Measurements from ENCODE around the gene HSD11B2.
"Not testable (repeated sequence)": the region's sequence is repeated elsewhere in the genome, so short reads cannot be mapped to it uniquely, and the experiment has no call there.

The HSD11B2 gene

DNA sequence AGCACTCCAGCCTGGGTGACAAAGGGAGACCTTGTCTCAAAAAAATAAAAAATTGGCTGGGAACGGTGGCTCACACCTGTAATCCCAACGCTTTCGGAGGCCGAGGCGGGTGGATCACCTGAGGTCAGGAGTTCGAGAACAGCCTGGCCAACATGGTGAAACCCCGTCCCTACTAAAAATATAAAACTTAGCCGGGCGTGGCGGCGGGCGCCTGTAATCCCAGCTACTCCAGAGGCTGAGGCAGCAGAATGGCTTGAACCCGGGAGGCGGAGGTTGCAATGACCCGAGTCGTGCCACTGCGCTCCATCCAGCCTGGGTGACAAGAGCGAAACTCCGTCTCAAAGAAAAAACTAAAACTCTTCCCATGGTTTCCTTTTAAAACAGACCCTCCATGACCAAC, 15.5 kb upstream of the HSD11B2 start:
- not testable (repeated sequence) for DNase-seq (ENCODE audit: low spot score)

DNA sequence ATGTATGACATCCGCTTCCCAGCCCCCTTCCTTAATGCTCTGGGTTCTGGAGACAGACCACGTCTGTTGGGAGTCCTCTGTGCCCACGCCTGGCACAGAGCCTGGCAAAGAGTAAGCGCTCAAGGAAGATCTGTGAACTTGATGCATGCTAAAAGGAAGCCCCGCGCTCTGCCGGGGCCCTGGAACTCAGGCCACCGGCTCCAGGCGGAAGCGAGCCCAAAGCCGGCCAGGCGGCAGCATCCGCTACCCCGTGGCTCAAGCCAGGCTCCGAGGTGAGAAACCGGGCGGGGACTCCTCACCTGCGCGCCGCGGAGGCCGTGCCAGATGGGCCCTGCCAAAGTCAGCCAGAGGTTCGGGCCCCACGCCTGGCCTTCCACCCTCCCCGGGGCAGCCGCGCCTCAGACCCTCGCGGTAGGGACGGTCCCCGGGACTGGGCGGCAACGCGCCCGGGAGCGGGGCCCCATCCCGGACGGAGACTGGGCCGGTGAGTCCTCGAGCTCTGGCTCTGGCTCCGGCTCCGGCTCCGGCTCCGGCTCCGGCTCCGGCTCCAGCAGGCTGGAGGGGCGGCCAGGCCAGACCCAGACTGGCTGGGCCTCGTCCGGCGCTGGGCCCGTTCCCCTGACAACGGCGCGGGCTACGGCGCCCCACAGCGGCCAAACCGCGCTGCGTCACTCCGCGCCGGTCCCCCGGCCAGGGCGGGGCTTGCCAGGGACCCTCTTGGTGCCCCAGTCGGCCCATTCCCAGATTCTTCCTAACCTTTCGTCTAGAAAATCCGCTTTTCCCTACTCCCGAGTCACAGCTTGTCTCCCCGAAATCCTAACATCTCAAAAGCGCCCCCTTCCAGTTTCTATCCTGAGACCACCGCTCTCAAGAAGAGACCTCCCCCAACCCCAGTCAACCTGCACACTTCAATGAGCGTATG, 14.8 kb upstream of the HSD11B2 start, which contains the start of gene ZDHHC1:
TSS of gene ZDHHC1 (minus strand) at position 606 of the 922 bp plus-strand sequence. CDS start 8,702 bp downstream, outside the sequence.
- DNase-seq (ENCODE audit: low spot score) = no peak

DNA sequence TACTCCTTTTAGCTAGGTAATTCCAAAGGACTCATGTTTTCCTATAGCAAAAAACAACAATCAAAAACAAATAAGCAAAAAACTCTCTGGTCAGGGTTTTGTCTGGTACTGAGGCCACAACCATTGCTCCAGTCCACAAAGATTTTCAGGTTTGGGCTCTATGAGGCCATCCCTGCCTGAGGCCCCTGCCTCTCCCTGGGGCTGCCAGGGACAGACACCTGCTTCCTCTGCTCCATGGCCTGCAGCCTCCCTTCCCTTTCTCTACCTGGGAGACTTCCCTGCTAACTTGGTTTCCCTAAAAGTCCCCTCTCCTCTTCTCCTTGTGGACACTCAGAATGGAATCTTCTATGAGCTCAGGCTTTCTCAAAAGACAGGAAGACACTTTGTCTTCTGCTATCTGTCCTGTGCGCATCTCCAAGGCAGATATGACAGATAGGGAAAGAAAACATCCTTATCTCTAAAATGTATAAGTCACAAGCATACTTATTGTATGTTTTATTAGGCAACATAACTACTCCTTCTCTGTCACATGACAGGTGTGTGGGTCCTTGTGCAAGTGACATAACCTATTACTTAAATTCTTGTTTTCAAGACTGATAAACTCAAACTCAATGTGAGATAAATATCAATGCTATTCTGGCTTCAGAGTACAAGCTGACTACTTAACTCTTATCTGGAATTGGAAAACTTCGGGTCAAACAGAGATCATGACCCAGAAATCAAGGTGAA, 13.4 kb upstream of the HSD11B2 start:
- DNase-seq (ENCODE audit: low spot score) = no peak

DNA sequence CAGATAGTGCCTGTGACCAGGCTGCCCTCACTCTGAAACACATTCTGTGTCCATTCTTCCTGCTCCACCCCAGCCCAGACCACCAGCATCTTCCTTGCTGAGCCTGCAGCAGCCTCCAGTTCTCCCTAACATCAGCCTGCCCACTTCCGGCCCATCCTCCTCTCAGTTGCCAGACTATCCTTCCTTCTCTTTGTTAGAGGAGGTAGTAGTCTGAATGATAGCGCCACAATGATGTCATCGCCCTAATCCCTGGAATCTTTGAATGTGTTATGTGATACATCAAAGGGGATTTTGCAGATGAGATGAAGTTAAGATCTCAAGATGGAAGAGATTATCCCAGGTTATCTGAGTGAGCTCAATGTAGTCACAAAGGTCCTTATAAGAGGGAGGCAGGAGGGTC, 11.4 kb upstream of the HSD11B2 start:
- no peak for DNase-seq (ENCODE audit: low spot score)

DNA sequence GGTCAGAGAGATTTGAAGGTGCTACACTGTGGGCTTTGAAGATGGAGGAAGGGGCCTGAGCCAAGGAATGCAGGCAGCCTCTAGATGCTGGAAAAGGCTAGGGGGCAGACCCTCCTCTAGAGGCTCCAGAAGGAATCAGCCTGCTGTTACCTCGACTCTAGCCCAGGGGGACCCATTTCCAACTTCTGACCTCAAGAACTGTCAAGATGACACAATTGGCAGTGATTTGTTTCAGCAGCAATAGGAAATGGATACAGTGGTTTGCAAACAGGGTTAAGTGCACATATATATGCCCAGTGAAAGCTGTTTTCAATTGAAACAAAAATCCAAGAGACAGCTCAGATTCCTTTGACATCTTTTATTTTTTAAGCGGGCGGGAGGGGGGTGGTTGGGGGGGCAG, 11.0 kb upstream of the HSD11B2 start:
- DNase-seq (ENCODE audit: low spot score) = no peak

DNA sequence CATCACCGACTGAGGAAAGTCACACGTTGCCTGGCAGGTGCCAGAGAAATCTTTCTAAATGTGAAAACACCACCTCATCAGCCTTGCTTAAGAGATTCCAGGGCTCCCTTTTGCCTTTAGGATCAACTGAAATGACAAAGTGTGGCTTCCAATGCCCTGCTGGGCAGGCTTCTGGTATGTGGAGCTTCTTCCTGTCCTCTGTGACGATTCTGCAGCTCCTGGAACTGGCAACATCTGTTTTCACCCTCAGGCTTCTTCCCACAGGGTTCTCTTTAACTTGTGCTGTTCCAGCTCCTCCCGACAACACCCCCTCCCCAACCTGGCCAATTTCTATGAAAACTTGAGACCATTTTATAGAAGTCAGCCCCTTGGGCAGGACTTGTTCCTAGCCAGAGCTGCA, 9.9 kb upstream of the HSD11B2 start:
- no peak for DNase-seq (ENCODE audit: low spot score)

DNA sequence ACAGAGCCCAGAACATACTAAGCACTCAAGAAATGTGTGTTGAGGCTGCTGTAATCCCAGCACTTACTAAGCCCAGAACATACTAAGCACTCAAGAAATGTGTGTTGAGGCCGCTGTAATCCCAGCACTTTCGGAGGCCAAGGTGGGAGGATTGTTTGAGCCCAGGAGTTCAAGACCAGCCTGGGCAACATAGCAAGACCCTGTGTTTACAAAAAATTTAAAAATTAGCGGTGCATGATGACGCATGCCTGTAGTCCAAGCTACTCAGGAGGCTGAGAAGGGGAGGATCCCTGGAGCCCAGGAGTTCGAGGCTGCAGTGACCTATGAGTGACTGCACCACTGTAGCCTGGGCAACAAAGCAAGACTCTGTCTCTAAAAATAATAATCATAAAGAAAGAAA, 7.9 kb upstream of the HSD11B2 start:
- no peak for DNase-seq (ENCODE audit: low spot score)

DNA sequence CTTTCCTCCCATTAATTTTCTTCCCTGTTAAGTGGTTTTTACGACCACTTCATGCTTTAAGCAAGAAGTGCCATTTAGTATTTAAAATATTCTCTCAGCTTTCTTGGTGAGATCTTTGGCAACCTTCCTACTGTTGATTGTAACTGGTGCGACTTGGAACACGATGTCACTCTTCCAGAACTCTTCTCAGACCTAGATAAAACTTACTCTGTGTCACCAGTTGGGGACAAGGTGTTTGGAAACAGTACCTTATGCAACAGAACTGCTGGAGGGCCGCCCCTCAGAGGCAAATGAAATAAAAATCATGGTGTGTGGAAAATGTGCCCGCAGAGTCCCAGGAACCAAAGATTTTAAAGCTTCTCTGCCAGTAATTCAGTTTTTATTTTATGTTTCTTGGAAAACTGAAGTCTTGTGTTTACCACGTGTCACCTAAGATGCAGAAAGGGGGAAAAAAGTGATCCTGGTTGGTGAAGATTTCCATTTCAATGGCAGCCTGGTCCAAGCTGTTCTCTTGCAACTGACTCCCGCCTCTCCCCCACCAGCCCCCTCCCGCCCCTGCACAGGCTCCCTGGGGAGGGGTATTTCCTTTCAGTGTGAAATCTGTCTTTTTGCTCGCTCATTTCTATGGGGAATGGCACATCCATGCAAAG, 7.2 kb upstream of the HSD11B2 start:
- DNase-seq (ENCODE audit: low spot score) = no peak

DNA sequence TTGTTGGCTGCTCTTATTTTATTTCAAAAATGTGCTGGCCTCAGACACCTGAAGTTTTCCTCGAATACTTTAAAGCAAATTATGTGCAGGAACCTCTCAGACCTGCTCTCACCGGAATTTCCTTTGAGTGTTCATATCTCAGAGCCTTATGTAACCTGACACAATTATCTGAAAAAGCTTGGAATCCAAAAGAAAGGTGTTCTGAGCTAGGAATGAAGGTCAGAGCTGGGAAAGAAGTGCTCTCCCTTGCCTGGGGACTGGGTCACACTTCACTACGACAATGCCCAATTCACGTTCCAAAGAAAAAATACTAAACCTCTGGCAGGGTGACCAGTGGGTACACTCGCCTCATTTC, 6.7 kb upstream of the HSD11B2 start:
- no peak for DNase-seq (ENCODE audit: low spot score)

DNA sequence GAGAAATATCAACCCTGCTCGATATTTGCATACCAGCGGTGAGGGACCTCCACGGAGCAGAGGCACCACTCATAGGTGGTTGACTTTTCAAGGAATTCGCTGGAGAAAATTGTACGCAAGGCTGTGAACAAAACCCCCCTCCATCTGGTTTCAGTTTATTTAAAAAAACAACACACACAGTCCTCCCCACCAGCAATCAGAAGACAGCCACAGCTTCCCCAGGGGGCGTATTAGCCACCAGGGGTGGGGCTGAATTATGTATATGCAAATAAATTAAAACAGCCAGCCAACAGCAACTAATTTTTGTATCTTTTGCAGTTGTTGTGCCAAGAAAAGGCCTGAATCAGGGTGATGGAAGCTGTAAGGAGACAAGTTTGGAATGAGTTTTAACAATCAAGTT, 5.9 kb upstream of the HSD11B2 start:
- no peak for DNase-seq (ENCODE audit: low spot score)

DNA sequence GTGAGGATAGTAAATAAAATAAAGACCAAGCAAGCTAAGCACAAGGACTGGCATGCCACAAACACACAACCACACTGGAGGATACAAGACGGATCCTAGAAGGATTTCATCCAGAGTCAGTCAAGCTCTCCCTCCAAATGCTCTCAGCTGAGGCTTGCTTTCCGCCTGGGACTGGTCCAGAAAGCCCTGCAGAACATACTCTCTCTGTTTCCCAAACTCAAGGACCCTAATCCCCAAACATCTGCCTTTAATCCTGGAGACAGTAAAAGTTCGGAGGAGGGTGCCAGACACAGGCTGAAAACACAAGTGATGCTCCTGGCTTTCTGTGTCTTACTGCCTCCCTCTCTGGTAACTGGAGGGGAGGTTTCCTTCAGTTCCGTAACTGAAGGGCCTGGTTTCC, 5.3 kb upstream of the HSD11B2 start:
- DNase-seq (ENCODE audit: low spot score) = no peak

DNA sequence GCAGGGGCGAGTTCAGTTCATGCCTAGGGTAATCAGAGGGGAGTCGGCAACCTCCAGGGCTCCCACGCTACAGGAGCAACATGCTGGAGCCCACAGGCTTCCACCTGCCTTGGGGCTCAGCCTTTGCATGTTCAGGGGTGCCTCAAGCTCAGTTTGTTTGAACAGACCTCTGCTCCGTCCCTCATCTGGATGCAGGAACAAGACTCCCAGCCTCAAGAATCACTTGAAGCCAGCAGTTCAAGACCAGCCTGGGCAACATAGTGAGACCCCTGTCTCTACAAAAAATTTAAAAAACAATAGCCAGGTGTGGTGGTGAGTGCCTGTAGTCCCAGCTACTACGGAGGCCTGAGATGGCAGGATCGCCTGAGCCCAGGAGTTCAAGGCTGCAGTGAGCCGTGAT, 4.9 kb upstream of the HSD11B2 start:
- DNase-seq (ENCODE audit: low spot score) = no peak

DNA sequence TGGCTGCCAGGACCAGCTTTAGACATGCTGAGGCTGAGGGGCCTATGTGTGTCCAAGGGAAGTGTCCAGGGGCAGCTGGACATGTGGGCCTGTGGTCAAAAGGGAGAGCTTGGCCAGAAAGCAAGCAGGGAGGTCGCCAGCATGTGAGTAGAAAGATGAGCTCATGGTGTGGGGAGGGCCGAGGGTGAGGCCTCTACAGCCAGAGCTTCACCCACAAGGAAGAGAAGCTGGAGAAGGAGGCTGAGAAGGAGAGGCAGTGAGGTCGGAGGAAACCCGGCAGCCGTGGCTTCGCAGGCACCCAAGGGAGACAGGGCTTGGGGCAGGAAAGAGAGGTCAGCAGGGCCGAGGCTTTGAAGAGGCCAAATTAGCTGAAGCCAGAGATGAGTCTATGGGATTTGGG, 4.0 kb upstream of the HSD11B2 start:
- DNase-seq (ENCODE audit: low spot score) = no peak

DNA sequence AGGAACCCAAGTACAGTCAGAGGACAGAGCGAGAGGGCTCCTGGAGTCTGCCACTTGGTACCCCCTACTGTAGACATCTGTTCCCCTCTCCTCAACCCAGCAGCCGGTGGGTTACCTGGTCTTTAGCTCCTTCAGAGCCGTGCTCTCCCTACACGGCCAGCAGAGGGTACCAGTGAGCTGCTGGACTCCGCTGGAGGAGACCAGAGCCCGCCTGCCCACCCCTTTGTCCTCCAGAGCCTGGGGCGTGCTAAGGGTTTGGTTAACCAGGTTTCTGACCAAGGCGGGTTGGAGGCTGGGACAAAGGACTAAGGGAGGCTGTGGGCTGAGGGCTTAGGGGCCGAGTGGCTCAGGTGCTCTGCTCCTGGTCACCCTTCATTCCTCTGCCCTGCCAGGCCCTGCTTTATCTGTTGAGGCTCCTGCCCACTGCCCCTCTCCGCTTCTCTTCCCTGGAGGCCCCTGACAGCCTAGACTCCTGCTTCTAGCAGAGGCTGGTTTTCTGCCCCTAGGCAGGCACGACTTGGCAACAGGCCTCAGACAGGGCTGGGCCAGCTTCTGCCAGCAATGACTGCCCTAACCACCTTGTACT, 2.7 kb upstream of the HSD11B2 start:
- peak; percentile 73 for DNase-seq (ENCODE audit: low spot score)

DNA sequence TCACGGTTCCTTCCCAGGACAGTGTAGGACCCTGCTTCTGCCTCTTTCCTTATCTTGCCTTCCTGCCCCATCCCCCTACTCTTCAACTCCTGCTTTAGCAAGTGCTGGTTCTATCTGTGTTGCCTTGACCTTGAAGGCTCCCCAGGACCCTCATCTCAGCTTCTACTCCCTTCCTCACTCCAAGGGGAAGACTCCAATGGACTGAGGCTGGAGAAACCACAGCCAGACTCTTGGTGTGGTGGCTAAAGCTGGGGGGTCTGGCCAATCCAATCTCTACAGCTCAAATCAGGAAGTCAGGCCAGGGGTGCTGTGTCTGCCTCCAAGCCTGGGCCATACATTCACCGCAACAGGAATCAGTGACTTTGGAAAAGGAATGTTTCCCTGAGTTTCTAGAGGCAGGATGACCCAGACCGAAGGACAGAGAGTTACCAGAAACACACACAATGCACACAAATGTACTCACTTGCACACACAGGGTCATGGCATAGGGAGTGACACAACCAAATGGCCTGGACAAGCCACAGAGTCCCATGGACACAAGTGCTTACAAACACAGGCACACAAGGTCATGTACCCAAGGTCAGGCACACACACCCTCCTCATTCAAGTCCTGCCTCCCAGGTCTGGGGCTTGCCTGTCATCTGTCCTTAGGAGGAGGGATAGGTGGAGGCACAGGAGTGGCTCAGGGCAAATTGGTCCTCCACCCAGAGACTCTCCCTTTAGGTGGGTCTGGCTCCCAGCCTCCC, 1.7 kb upstream of the HSD11B2 start:
- no peak for DNase-seq (ENCODE audit: low spot score)

DNA sequence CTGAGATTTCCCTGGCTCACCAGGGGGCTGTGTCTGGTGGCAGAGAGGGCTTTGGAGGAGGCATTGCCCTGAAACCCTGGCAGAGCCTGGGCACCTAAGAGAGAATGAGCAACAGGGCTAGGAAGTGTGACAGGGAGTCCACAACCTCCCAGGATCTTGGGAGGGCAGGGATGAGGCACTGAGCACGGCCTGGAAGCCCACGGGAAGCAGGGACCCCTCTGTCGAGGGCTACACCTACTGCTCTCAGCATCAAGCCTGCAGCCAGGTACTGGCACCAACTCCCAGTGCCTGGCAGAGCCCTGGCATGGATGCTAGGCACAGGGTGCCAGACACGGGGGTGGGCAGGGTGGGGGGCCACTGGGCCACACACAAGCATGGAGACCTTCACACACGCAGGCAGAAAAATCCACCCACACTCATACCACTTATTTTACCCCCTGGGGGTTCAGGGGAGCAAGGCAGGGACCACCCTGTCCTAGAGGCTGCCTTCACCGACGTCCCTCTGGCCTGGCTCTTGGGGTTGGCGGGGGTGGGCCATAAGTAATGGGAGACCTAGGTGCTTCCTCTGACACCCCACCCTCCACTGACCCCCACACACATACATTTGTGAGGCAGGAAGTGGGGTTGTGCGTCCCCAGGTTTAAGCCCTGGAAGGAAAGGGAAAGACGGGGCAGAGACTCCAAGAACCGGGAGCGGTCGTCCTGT, 970 bp upstream of the HSD11B2 start:
- no peak for DNase-seq (ENCODE audit: low spot score)

DNA sequence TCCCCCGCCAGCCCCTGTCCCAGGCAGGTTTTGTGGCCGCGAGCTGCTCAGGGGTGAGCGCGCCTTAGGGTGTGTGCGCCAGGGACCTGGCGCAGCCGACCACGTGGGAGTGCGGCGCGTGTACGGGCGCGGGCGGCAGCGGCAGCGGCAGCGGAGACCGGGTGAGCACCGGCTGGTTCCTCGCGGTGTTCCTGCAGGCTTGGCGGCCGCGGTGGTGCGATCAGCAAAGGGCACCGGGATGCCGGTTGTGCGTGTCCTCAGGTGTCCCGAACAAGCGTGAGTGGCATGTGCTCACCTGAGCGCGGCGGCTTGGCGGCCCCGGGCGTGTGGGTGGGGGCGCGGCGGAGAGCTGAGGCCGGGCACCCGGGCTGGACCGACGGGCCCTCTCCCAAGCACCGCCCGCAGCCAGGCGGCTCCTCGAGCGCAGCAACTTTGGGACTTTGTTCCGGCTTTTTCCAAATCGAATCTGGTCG, 381 bp upstream of the HSD11B2 start:
- DNase-seq (ENCODE audit: low spot score) = no peak

DNA sequence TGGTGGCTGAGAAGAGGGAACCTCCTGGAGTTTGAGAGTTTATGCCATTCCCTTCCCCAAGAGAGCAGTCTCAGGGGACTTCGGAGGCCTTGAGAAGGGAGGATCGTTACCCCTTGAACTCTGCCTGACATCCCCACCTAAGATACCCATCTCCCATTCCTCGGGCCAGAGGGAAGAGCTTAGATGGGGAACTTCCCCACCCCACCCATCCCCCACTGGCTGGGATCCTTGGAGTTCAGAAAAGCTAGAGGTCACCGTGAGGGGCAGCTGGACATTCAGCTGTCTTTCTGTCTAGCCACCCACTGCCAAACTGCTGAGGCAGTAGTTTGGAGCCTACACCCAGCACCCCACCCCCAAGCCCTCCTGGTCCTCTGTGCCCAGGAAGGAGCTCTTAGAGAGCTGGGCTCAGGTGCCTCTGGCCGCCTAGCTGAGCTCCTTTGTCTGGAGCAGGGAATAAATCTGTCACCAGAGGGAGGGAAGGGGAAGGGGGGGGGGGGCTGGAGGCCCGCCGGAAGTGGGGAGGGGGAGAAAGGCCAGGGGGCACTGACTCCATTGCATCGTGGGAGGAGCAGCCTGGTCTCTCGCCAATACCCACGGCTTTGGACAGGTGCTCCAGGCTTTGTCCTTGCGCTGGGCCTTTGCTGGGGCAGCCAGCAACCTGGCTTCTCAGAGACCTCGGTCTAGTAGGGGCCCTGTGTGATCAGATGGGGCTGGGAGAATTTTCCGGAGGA, 1.0 kb downstream of the HSD11B2 start:
- no peak for DNase-seq (ENCODE audit: low spot score)

DNA sequence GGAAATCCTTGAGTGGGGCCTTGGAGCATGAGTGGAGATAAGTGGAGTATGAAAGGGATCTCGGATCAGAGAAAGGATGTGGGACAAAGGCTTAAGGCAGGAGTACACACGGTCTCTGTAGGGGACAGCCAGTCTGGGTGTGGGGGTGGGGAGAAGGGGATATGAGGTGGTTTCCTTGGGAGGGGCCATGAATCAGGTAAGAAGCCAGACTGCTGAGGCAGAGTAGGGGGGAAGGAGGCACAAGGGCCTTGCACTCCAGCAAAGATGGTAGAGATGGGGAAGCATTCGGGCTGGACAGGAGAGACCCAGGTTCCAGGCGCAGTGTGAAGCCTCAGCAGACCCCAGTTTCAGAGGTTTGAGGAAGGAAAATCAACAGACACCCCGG, 1.6 kb downstream of the HSD11B2 start:
- DNase-seq (ENCODE audit: low spot score) = no peak

DNA sequence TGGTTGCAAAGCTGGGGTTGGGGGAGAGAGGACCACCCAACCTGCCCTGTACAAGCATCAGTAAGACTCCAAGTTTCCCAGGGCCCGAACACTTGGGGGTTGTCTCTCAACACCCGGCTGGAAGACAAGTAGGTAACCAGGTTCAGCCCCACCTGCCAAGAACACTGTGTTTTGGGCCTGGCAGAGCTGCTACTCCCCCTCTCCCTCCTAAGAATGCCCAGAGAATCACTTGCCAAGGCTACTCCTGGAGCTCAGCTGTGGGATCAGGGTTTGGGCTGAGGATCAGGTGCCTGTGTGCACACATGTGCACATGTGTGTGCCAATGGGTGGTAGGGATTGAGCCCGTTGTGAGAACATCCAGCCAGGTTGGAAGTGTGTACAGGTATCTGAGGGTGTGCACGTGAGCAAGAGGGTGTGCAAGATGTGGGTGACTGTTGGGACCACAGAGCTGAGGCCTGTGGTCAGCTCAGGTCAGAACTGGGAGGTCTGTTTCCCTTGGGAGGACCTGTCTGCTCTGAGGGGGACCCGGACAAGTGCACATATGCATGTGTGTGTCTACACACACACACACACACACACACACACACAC, 2.3 kb downstream of the HSD11B2 start:
- DNase-seq (ENCODE audit: low spot score) = no peak
